GM04504 (cell line): Measurements from ENCODE around the gene UTP14A.

Source experiments
- DNase-seq: peaks from one replicate; pipeline ENCODE4 v3.0.0-alpha.2; 2012; ENCODE audit warnings: low read depth

Gene UTP14A

GRCh38 chrX:129953334-129953648 is 47.3 kb downstream of the UTP14A start:
- no peak for DNase-seq

GRCh38 chrX:129953881-129954280 is 47.9 kb downstream of the UTP14A start:
- DNase-seq: no peak

GRCh38 chrX:129954804-129955203 is 48.8 kb downstream of the UTP14A start:
- no peak for DNase-seq

- no peak for DNase-seq
These were observed 49.7 kb downstream of the UTP14A start for GRCh38 chrX:129955682-129956081.

- DNase-seq: no peak
These were observed 50.2 kb downstream of the UTP14A start for GRCh38 chrX:129956145-129956544.

- no peak for DNase-seq
These were observed 50.8 kb downstream of the UTP14A start for GRCh38 chrX:129956765-129957164.

GRCh38 chrX:129957241-129958082 is 51.5 kb downstream of the UTP14A start:
- DNase-seq: no peak

- no peak for DNase-seq
These were observed 52.1 kb downstream of the UTP14A start for GRCh38 chrX:129958083-129958465.

- no peak for DNase-seq
These were observed 53.0 kb downstream of the UTP14A start for GRCh38 chrX:129958814-129959492.

GRCh38 chrX:129959493-129959832 is 53.5 kb downstream of the UTP14A start:
- no peak for DNase-seq

GRCh38 chrX:129961180-129962083 is 55.5 kb downstream of the UTP14A start:
- no peak for DNase-seq

GRCh38 chrX:129963729-129964128 is 57.8 kb downstream of the UTP14A start:
- no peak for DNase-seq

- DNase-seq: no peak
These were observed 59.2 kb downstream of the UTP14A start for GRCh38 chrX:129965166-129965565.

GRCh38 chrX:129968968-129969367 is 63.0 kb downstream of the UTP14A start:
- no peak for DNase-seq

- DNase-seq: no peak
These were observed 70.5 kb downstream of the UTP14A start for GRCh38 chrX:129976441-129976840.
